ENCODE measurements around the gene SF3A2.

Gene SF3A2

GRCh38 chr19:2236314-2237050, at the start of gene SF3A2, which contains the start of gene PLEKHJ1 (continued):
- TF ChIP-seq ZBTB6 (tag by site-specific recombination; IDR thresholded peaks at IDR 0.05): no peak; the same call in 1 of the 2 replicates
- TF ChIP-seq ZNF473 (tag by site-specific recombination; IDR thresholded peaks at IDR 0.05): no peak
- TF ChIP-seq ZBTB7A (tag by site-specific recombination; IDR thresholded peaks at IDR 0.05; ENCODE audit: low read depth): peak; percentile 53; the same call in 1 of the 2 replicates
- TF ChIP-seq ZNF747 (tag by site-specific recombination; IDR thresholded peaks at IDR 0.05): no peak
- TF ChIP-seq ZNF629 (tag by site-specific recombination; IDR thresholded peaks at IDR 0.05): no peak; the same call in none of the 2 replicates
- TF ChIP-seq ZNF645 (tag by site-specific recombination; IDR thresholded peaks at IDR 0.05): no peak
- peak; percentile 78 for TF ChIP-seq ZNF518A (tag by site-specific recombination; conservative IDR thresholded peaks at IDR 0.05; ENCODE audit: low read depth)
- TF ChIP-seq ZBTB11 (tag by site-specific recombination; conservative IDR thresholded peaks at IDR 0.05; ENCODE audit: low read depth): peak; percentile 92
- TF ChIP-seq, protein P1, sequence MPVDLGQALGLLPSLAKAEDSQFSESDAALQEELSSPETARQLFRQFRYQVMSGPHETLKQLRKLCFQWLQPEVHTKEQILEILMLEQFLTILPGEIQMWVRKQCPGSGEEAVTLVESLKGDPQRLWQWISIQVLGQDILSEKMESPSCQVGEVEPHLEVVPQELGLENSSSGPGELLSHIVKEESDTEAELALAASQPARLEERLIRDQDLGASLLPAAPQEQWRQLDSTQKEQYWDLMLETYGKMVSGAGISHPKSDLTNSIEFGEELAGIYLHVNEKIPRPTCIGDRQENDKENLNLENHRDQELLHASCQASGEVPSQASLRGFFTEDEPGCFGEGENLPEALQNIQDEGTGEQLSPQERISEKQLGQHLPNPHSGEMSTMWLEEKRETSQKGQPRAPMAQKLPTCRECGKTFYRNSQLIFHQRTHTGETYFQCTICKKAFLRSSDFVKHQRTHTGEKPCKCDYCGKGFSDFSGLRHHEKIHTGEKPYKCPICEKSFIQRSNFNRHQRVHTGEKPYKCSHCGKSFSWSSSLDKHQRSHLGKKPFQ (tag by site-specific recombination; IDR thresholded peaks at IDR 0.05): 0 out of 2 replicates have a peak, but pooled peaks have one; percentile 13
- no peak; the same call in 1 of the 2 replicates for TF ChIP-seq ZNF561 (tag by site-specific recombination; IDR thresholded peaks at IDR 0.05; ENCODE audit: borderline replicate concordance)
- TF ChIP-seq MYNN (tag by site-specific recombination; IDR thresholded peaks at IDR 0.05; ENCODE audit: borderline replicate concordance): no peak
- TF ChIP-seq OSR2 (tag by site-specific recombination; IDR thresholded peaks at IDR 0.05): 0 out of 2 replicates have a peak, but pooled peaks have one; percentile 6
- 0 out of 2 replicates have a peak, but pooled peaks have one; percentile 23 for TF ChIP-seq ZNF10 (tag by site-specific recombination; IDR thresholded peaks at IDR 0.05)
- no peak for TF ChIP-seq ZNF248 (tag by site-specific recombination; IDR thresholded peaks at IDR 0.05)
- no peak for TF ChIP-seq GFI1B (tag by site-specific recombination; IDR thresholded peaks at IDR 0.05)
- TF ChIP-seq ZNF585B (tag by site-specific recombination; IDR thresholded peaks at IDR 0.05): no peak
- no peak for TF ChIP-seq ZNF23 (tag by site-specific recombination; IDR thresholded peaks at IDR 0.05; ENCODE audit: borderline replicate concordance)
- no peak for TF ChIP-seq ZNF138 (tag by site-specific recombination; IDR thresholded peaks at IDR 0.05; ENCODE audit: borderline replicate concordance)
- TF ChIP-seq ZNF837 (tag by site-specific recombination; IDR thresholded peaks at IDR 0.05): no peak
- no peak for TF ChIP-seq WT1 (tag by site-specific recombination; IDR thresholded peaks at IDR 0.05)
- peak; percentile 3; the same call in 1 of the 2 replicates for TF ChIP-seq ZNF146 (tag by site-specific recombination; IDR thresholded peaks at IDR 0.05)
- no peak for TF ChIP-seq ZNF558 (tag by site-specific recombination; IDR thresholded peaks at IDR 0.05)
- TF ChIP-seq ZNF133 (tag by site-specific recombination; IDR thresholded peaks at IDR 0.05): no peak
